ENCODE measurements around the gene SLC4A4.

DNA sequence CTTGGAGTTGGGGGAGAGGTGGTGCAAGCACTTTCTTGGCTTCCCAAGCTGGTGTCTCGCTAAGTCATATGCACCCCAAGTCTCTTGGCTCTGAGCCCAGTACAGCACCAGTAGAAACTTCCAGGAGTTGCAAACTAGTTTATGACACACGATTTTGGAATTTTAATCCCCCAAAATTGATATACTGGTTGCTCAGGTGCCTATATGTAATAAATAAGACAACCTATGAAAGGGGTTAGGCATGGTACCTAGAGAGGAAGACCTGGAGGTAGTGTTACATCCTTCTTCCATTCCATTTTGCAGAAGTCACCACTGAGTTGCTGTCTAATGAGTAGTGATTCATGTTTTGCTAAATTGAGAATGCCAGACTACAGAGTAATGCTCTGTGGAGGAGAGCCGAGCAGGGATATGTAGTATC is 4.3 kb upstream of the SLC4A4 start:
- TF ChIP-seq EZH2 (IDR thresholded peaks at IDR 0.05; ENCODE audit: borderline replicate concordance): no peak
- TF ChIP-seq, protein P1, sequence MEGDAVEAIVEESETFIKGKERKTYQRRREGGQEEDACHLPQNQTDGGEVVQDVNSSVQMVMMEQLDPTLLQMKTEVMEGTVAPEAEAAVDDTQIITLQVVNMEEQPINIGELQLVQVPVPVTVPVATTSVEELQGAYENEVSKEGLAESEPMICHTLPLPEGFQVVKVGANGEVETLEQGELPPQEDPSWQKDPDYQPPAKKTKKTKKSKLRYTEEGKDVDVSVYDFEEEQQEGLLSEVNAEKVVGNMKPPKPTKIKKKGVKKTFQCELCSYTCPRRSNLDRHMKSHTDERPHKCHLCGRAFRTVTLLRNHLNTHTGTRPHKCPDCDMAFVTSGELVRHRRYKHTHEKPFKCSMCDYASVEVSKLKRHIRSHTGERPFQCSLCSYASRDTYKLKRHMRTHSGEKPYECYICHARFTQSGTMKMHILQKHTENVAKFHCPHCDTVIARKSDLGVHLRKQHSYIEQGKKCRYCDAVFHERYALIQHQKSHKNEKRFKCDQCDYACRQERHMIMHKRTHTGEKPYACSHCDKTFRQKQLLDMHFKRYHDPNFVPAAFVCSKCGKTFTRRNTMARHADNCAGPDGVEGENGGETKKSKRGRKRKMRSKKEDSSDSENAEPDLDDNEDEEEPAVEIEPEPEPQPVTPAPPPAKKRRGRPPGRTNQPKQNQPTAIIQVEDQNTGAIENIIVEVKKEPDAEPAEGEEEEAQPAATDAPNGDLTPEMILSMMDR (IDR thresholded peaks at IDR 0.05; ENCODE audit: poor library complexity): no peak
